T-cell (primary cell): ENCODE results near the gene CLPX. TPM values are rescaled to one million over a fixed set of nuclear protein-coding genes. Genes with fewer than 3 reads are reported as not detected.

Experiments
- ATAC-seq, 4 experiments: fragments of 200-7000 bp in 3 of 4; fragments of 150-1000 bp in 1 of 4; cut with Tn5 transposase; replicated peaks in 1 of 4; 1 replicate in 3 of 4; 2 replicates in 1 of 4; pipeline ENCODE4 v1.10.0; 2021; ENCODE audit warnings: moderate library complexity in 3 of 4, mild to moderate bottlenecking in 2 of 4, moderate number of reproducible peaks in 1 of 4
- CTCF ChIA-PET, 2 donors: fragments of 300-600 bp; sonication (Branson Sonifier 250); formaldehyde crosslinking; loops; one replicate each; lab custom pipeline; 2022; ENCODE audit warnings: antibody characterized with exemption in 2 of 2; lab: Charles Lee
- POLR2A ChIA-PET, 2 donors: fragments of 300-600 bp; sonication (Branson Sonifier 250); formaldehyde crosslinking; loops; one replicate each; lab custom pipeline; 2022; ENCODE audit warnings: antibody characterized with exemption in 2 of 2; lab: Charles Lee
- DNase-seq, 35 experiments: peaks; one replicate each; pipeline versions ENCODE4 v3.0.0 to v3.0.0-alpha.2; 2013 to 2023
- H3K27ac ChIP-seq: one replicate; pipeline ENCODE4 v1.5.1; 2013; ENCODE audit warnings: low read length
- H3K27me3 ChIP-seq, 2 experiments: replicated peaks in 1 of 2; 1 replicate in 1 of 2; 2 replicates in 1 of 2; pipeline versions ENCODE4 v1.6.1 to v1.7.0; 2013; ENCODE audit warnings: low read length in 1 of 2, mixed read lengths in 1 of 2; ENCODE audit not compliant: control insufficient read depth in 2 of 2, insufficient read depth in 2 of 2; ENCODE audit errors: extremely low read depth in 1 of 2
- H3K36me3 ChIP-seq, 2 donors: 1 replicate in 1 of 2; 2 replicates in 1 of 2; pipeline versions ENCODE4 v1.6.1 to v1.7.0; 2013; ENCODE audit warnings: low read length in 1 of 2; ENCODE audit not compliant: control insufficient read depth in 2 of 2, insufficient read depth in 1 of 2; ENCODE audit errors: extremely low read depth in 1 of 2
- H3K4me1 ChIP-seq, 2 experiments: 1 replicate in 1 of 2; 2 replicates in 1 of 2; pipeline versions ENCODE4 v1.6.1 to v1.7.0; 2013; ENCODE audit warnings: low read length in 2 of 2, mixed read lengths in 1 of 2; ENCODE audit not compliant: insufficient read depth in 2 of 2, control insufficient read depth in 1 of 2; ENCODE audit errors: extremely low read depth in 1 of 2
- H3K4me3 ChIP-seq, 2 donors: 1 replicate in 1 of 2; 2 replicates in 1 of 2; pipeline versions ENCODE4 v1.5.1 to v1.7.0; 2013; ENCODE audit warnings: mild to moderate bottlenecking in 2 of 2, low read length in 1 of 2, moderate library complexity in 1 of 2; ENCODE audit not compliant: control insufficient read depth in 1 of 2; ENCODE audit errors: extremely low read depth in 1 of 2
- H3K9me3 ChIP-seq: 2 replicates; pipeline ENCODE4 v1.7.0; 2013
- H3K27ac Mint-ChIP-seq, 2 donors: one replicate each; pipeline ENCODE4 v1.8.0; 2020 to 2021; ENCODE audit warnings: mild to moderate bottlenecking in 2 of 2, mixed read lengths in 2 of 2
- H3K27me3 Mint-ChIP-seq, 2 donors: one replicate each; pipeline ENCODE4 v1.8.0; 2021 to 2022; ENCODE audit warnings: mixed read lengths in 2 of 2
- H3K36me3 Mint-ChIP-seq: one replicate; pipeline ENCODE4 v1.8.0; 2021; ENCODE audit warnings: mixed read lengths
- H3K4me1 Mint-ChIP-seq, 3 donors: one replicate each; pipeline ENCODE4 v1.8.0; 2020 to 2022; ENCODE audit warnings: mixed read lengths in 3 of 3, mild to moderate bottlenecking in 1 of 3
- H3K4me3 Mint-ChIP-seq, 3 donors: one replicate each; pipeline ENCODE4 v1.8.0; 2020 to 2022; ENCODE audit warnings: mild to moderate bottlenecking in 3 of 3, mixed read lengths in 3 of 3, moderate library complexity in 3 of 3
- H3K9me3 Mint-ChIP-seq, 3 donors: one replicate each; pipeline ENCODE4 v1.8.0; 2020 to 2022; ENCODE audit warnings: mixed read lengths in 3 of 3
- WGBS: methylation state at CpG from one replicate; pipeline ENCODE4 v1.1.5; 2013; ENCODE audit warnings: missing lambda C conversion rate; ENCODE audit not compliant: insufficient coverage; 5-methylcytosine and 5-hydroxymethylcytosine counted together
- total RNA-seq, 35 experiments: library from RNA in 6 of 35; stranded (reverse) in 6 of 35; fragments of 120-200 nt in 1 of 35; gene quantifications; one replicate each; pipeline versions ENCODE4 v1.2.1 to v1.2.4 and lab custom pipeline; 2013 to 2026

The CLPX gene
- total RNA-seq, 5 donors from 2014 or later (not counting 1 experiment from before 2014, with no cell fraction given), result 32.6 to 54.4 (median 51.1) TPM

GRCh38 chr15:65134538-65134937 lies 50.6 kb downstream of the CLPX start:
- ATAC-seq (no peak), DNase-seq (no peak)
- peaks cover 3 to 24% of the 10 kb centered on the region in 2 experiments for H3K4me1 ChIP-seq
- WGBS, result 98% methylated on average over 6 of the region's 8 CpGs
- H3K27ac Mint-ChIP-seq, result no peak overlapping the region
- peaks cover 2 to 3% of the 10 kb centered on the region in 2 donors for H3K36me3 ChIP-seq
- H3K4me3 Mint-ChIP-seq, result peak overlapping the region; percentile 89 to 95 (median 90)
- no peaks in the 10 kb centered on the region for H3K27me3 Mint-ChIP-seq
- H3K9me3 ChIP-seq, result no peaks in the 10 kb centered on the region
- H3K9me3 Mint-ChIP-seq, result peaks cover 0 to 5% (median 0%) of the 10 kb centered on the region in 3 donors
- ChIA-PET CTCF (no interaction called here), POLR2A (interaction anchor here (0.7 to 0.9 kb wide), 2 partner anchors 14 to 48 kb away, joined by 3 to 4 read pairs; no protein-coding TSS in a partner anchor)
- no peak overlapping the region for H3K27ac ChIP-seq
- peaks cover 12% of the 10 kb centered on the region for H3K36me3 Mint-ChIP-seq
- peaks cover 0 to 3% of the 10 kb centered on the region in 2 experiments for H3K27me3 ChIP-seq
- no peak overlapping the region for H3K4me3 ChIP-seq
- peaks cover 29 to 34% (median 32%) of the 10 kb centered on the region in 3 donors for H3K4me1 Mint-ChIP-seq

- WGBS, result under 1% methylated on average over 41 of the region's 45 CpGs
- H3K4me3 Mint-ChIP-seq, result peak within 1 kb of the TSS; percentile 89 to 95 (median 90)
- ChIA-PET POLR2A (interaction anchor here (0.5 to 0.9 kb wide), 4 partner anchors 15 to 52 kb away, joined by 3 to 4 read pairs (median 4); partner anchors contain the start of gene CLPX (in 1 of the 2)), CTCF (interaction anchor here in 1 of 2 donors (0.7 kb wide), 1 partner anchor 52 kb away, joined by 3 read pairs; the partner anchor contains the start of gene CLPX)
- peaks cover 18% of the 10 kb centered on the region for H3K36me3 Mint-ChIP-seq
- peak; percentile 56 to 95 (median 83) for DNase-seq
- peaks cover 0 to 5% (median 0%) of the 10 kb centered on the region in 3 donors for H3K9me3 Mint-ChIP-seq
- peaks cover 34 to 38% (median 38%) of the 10 kb centered on the region in 3 donors for H3K4me1 Mint-ChIP-seq
- peak within 1 kb of the TSS; percentile 84 to 90 for H3K27ac Mint-ChIP-seq
- Histone ChIP-seq H3K27me3 (peaks cover 0 to 3% of the 10 kb centered on the region in 2 experiments), H3K4me3 (peak within 1 kb of the TSS; percentile 55 to 90), H3K27ac (peak within 1 kb of the TSS; percentile 67), H3K4me1 (peaks cover 3 to 24% of the 10 kb centered on the region in 2 experiments), H3K36me3 (peaks cover 3 to 11% of the 10 kb centered on the region in 2 donors), H3K9me3 (no peaks in the 10 kb centered on the region)
- peak; percentile 92 to 97 (median 94) for ATAC-seq
- no peaks in the 10 kb centered on the region for H3K27me3 Mint-ChIP-seq
Observed at GRCh38 chr15:65133548-65134200, 51.5 kb downstream of the CLPX start, which contains the start of gene PDCD7. Gene PDCD7, minus strand, starts transcription at chr15:65133808. Its CDS starts 27 bp downstream, at chr15:65133781.

- peak; percentile 28 to 56 (median 46) for ATAC-seq
- Histone ChIP-seq H3K4me1 (peaks cover 5 to 24% of the 10 kb centered on the region in 2 experiments), H3K4me3 (peak overlapping the region; percentile 55 to 90), H3K27me3 (peaks cover 0 to 3% of the 10 kb centered on the region in 2 experiments), H3K9me3 (no peaks in the 10 kb centered on the region), H3K27ac (no peak overlapping the region), H3K36me3 (peaks cover 8 to 18% of the 10 kb centered on the region in 2 donors)
- peaks cover 36 to 44% (median 41%) of the 10 kb centered on the region in 3 donors for H3K4me1 Mint-ChIP-seq
- H3K9me3 Mint-ChIP-seq, result peaks cover 0 to 5% (median 0%) of the 10 kb centered on the region in 3 donors
- CTCF ChIA-PET, result interaction anchor here in 1 of 2 donors (0.6 kb wide), 1 partner anchor 152 kb away, joined by 3 read pairs; no protein-coding TSS in a partner anchor
- DNase-seq, result peak in 19 of 35 experiments; percentile 1 to 33 (median 10)
- WGBS, result under 1% methylated on average over 93 of the region's 93 CpGs
- peak overlapping the region; percentile 48 to 66 for H3K27ac Mint-ChIP-seq
- POLR2A ChIA-PET, result interaction anchor here in 1 of 2 donors (0.8 kb wide), 1 partner anchor 49 kb away, joined by 3 read pairs; no protein-coding TSS in a partner anchor
- H3K27me3 Mint-ChIP-seq, result no peaks in the 10 kb centered on the region
- H3K4me3 Mint-ChIP-seq, result peak overlapping the region; percentile 82 to 95 (median 85)
- peaks cover 23% of the 10 kb centered on the region for H3K36me3 Mint-ChIP-seq
Observed at GRCh38 chr15:65132878-65133547, 52.1 kb downstream of the CLPX start.

GRCh38 chr15:65130941-65131340 lies 54.2 kb downstream of the CLPX start:
- ATAC-seq (no peak), DNase-seq (no peak)
- Histone ChIP-seq H3K4me1 (peaks cover 5 to 24% of the 10 kb centered on the region in 2 experiments), H3K4me3 (no peak overlapping the region), H3K36me3 (peaks cover 11 to 36% of the 10 kb centered on the region in 2 donors), H3K9me3 (no peaks in the 10 kb centered on the region), H3K27me3 (peaks cover 0 to 3% of the 10 kb centered on the region in 2 experiments), H3K27ac (no peak overlapping the region)
- Mint-ChIP-seq H3K27me3 (no peaks in the 10 kb centered on the region), H3K36me3 (peaks cover 25% of the 10 kb centered on the region), H3K27ac (no peak overlapping the region), H3K4me1 (peaks cover 44 to 55% (median 50%) of the 10 kb centered on the region in 3 donors), H3K4me3 (peak overlapping the region; percentile 1 to 24 (median 7)), H3K9me3 (no peaks in the 10 kb centered on the region)
- POLR2A ChIA-PET, result no interaction called here
- CTCF ChIA-PET, result interaction anchor here in 1 of 2 donors (0.6 kb wide), 1 partner anchor 1805 kb away, joined by 6 read pairs; no protein-coding TSS in a partner anchor
- 95% methylated on average over 3 of the region's 5 CpGs for WGBS

- H3K4me1 Mint-ChIP-seq, result no peaks in the 10 kb centered on the region
- no peaks in the 10 kb centered on the region for H3K4me1 ChIP-seq
- H3K27ac ChIP-seq, result no peak overlapping the region
- ChIA-PET CTCF (interaction anchor here (0.6 to 1.1 kb wide), 3 partner anchors 164 to 1771 kb away, joined by 3 to 6 read pairs (median 5); no protein-coding TSS in a partner anchor), POLR2A (no interaction called here)
- H3K36me3 Mint-ChIP-seq, result peaks cover 59% of the 10 kb centered on the region
- ATAC-seq (no peak), DNase-seq (no peak)
- H3K9me3 ChIP-seq, result no peaks in the 10 kb centered on the region
- 87% methylated on average over 3 of the region's 5 CpGs for WGBS
- H3K9me3 Mint-ChIP-seq, result no peaks in the 10 kb centered on the region
- H3K4me3 ChIP-seq, result no peak overlapping the region
- H3K4me3 Mint-ChIP-seq, result no peak overlapping the region
- H3K27me3 ChIP-seq, result no peaks in the 10 kb centered on the region
- no peak overlapping the region for H3K27ac Mint-ChIP-seq
- no peaks in the 10 kb centered on the region for H3K27me3 Mint-ChIP-seq
- peaks cover 4 to 66% of the 10 kb centered on the region in 2 donors for H3K36me3 ChIP-seq
Observed at GRCh38 chr15:65115542-65115941, 69.6 kb downstream of the CLPX start.

- Mint-ChIP-seq H3K27ac (no peak within 1 kb of the TSS), H3K4me3 (no peak within 1 kb of the TSS), H3K36me3 (peaks cover 59% of the 10 kb centered on the region), H3K9me3 (no peaks in the 10 kb centered on the region), H3K4me1 (no peaks in the 10 kb centered on the region), H3K27me3 (no peaks in the 10 kb centered on the region)
- POLR2A ChIA-PET, result no interaction called here
- ATAC-seq, result no peak
- H3K4me1 ChIP-seq, result no peaks in the 10 kb centered on the region
- H3K36me3 ChIP-seq, result peaks cover 7 to 64% of the 10 kb centered on the region in 2 donors
- CTCF ChIA-PET, result interaction anchor here in 1 of 2 donors (0.6 to 1.1 kb wide), 3 partner anchors 94 to 384 kb away, joined by 3 to 4 read pairs (median 3); no protein-coding TSS in a partner anchor
- WGBS, result no CpG with 5 or more reads among the region's 2 CpGs
- no peaks in the 10 kb centered on the region for H3K27me3 ChIP-seq
- H3K27ac ChIP-seq, result no peak within 1 kb of the TSS
- no peaks in the 10 kb centered on the region for H3K9me3 ChIP-seq
- H3K4me3 ChIP-seq, result no peak within 1 kb of the TSS
- DNase-seq, result no peak
Observed at GRCh38 chr15:65115086-65115485, 70.1 kb downstream of the CLPX start, which contains the start of gene UBAP1L. Gene UBAP1L, minus strand, starts transcription at chr15:65115200. Its CDS starts 8,985 bp downstream, at chr15:65106215.
